D721Med (cell line): Measurements from ENCODE around the gene LMCD1.

Source experiments
- DNase-seq: peaks from one replicate; pipeline ENCODE4 v3.0.0; 2011; ENCODE audit warnings: low spot score; ENCODE audit not compliant: insufficient read length
- FAIRE-seq: peaks from 2 replicates; lab custom pipeline; 2011; peaks lifted over from hg19 to GRCh38; lab: Jason Lieb, UNC
- CTCF ChIP-seq: IDR thresholded peaks from 2 replicates; pipeline ENCODE4 v1.5.1; 2012; ENCODE audit warnings: mild to moderate bottlenecking, control low read depth; ENCODE audit not compliant: insufficient read depth; ENCODE audit errors: missing control alignments

Gene LMCD1

GRCh38 chr3:8548502-8549275 is 47.1 kb downstream of the LMCD1 start:
- no peak for FAIRE-seq
- no peak for DNase-seq
- no peak for TF ChIP-seq CTCF

GRCh38 chr3:8549354-8549753 is 47.7 kb downstream of the LMCD1 start:
- DNase-seq, result no peak
- no peak for TF ChIP-seq CTCF
- FAIRE-seq, result no peak

GRCh38 chr3:8550611-8551010 is 49.0 kb downstream of the LMCD1 start:
- TF ChIP-seq CTCF, result no peak
- FAIRE-seq, result no peak
- no peak for DNase-seq

GRCh38 chr3:8552223-8552762 is 50.7 kb downstream of the LMCD1 start:
- FAIRE-seq, result no peak
- no peak for DNase-seq
- TF ChIP-seq CTCF, result no peak

GRCh38 chr3:8553405-8553804 is 51.8 kb downstream of the LMCD1 start:
- FAIRE-seq, result no peak
- no peak for TF ChIP-seq CTCF
- DNase-seq, result no peak

GRCh38 chr3:8554696-8555095 is 53.1 kb downstream of the LMCD1 start:
- no peak for TF ChIP-seq CTCF
- FAIRE-seq, result no peak
- DNase-seq, result no peak

- DNase-seq (no peak), FAIRE-seq (no peak)
- no peak for TF ChIP-seq CTCF
Measured at GRCh38 chr3:8555113-8555661, 53.6 kb downstream of the LMCD1 start.
